CD4-positive, alpha-beta T cell (primary cell): ENCODE results near the gene PCDHA1. TPM values are rescaled to one million over a fixed set of nuclear protein-coding genes. Genes with fewer than 3 reads are reported as not detected.

Experiments
- ATAC-seq: fragments of 200-7000 bp; cut with Tn5 transposase; one replicate; pipeline ENCODE4 v1.10.0; 2022; ENCODE audit warnings: mild to moderate bottlenecking; ENCODE audit not compliant: poor library complexity
- CTCF ChIA-PET: fragments of 350-600 bp; sonication (Branson Sonifier 250); formaldehyde crosslinking; loops from one replicate; lab custom pipeline; 2021; ENCODE audit warnings: antibody characterized with exemption, inconsistent platforms; lab: Charles Lee
- POLR2A ChIA-PET: fragments of 350-600 bp; sonication (Branson Sonifier 250); formaldehyde crosslinking; loops from one replicate; lab custom pipeline; 2021; ENCODE audit warnings: antibody characterized with exemption, inconsistent platforms; lab: Charles Lee
- DNase-seq, 14 experiments: peaks; one replicate each; pipeline ENCODE4 v3.0.0-alpha.2; 2013 to 2020; ENCODE audit warnings: mixed read lengths in 2 of 14
- H3K27ac ChIP-seq, 2 donors: one replicate each; pipeline versions ENCODE4 v1.5.1 to v1.7.0; 2013; ENCODE audit warnings: low read length in 2 of 2, low read depth in 1 of 2, mild to moderate bottlenecking in 1 of 2
- H3K27me3 ChIP-seq, 2 experiments: 1 replicate in 1 of 2; 2 replicates in 1 of 2; pipeline versions ENCODE4 v1.6.1 to v1.7.0; 2013; ENCODE audit warnings: low read length in 2 of 2, control low read depth in 1 of 2, mild to moderate bottlenecking in 1 of 2, moderate library complexity in 1 of 2; ENCODE audit not compliant: insufficient read depth in 2 of 2, control insufficient read depth in 1 of 2
- H3K36me3 ChIP-seq: one replicate; pipeline ENCODE4 v1.6.1; 2013; ENCODE audit warnings: low read length, control low read depth; ENCODE audit not compliant: insufficient read depth
- H3K4me1 ChIP-seq: one replicate; pipeline ENCODE4 v1.6.1; 2013; ENCODE audit warnings: low read length, control low read depth; ENCODE audit not compliant: insufficient read depth
- H3K4me3 ChIP-seq: one replicate; pipeline ENCODE4 v1.5.1; 2013; ENCODE audit warnings: mild to moderate bottlenecking, low read length, moderate library complexity
- H3K9me3 ChIP-seq, 2 experiments: 1 replicate in 1 of 2; 2 replicates in 1 of 2; pipeline versions ENCODE4 v1.6.1 to v1.7.0; 2013; ENCODE audit warnings: low read length in 2 of 2, mild to moderate bottlenecking in 2 of 2, control low read depth in 1 of 2, moderate library complexity in 1 of 2; ENCODE audit not compliant: control insufficient read depth in 1 of 2, insufficient read depth in 1 of 2
- H3K27ac Mint-ChIP-seq: one replicate; pipeline ENCODE4 v1.8.0; 2020; ENCODE audit warnings: mixed read lengths
- H3K27me3 Mint-ChIP-seq: one replicate; pipeline ENCODE4 v1.8.0; 2021; ENCODE audit warnings: mixed read lengths
- H3K36me3 Mint-ChIP-seq: one replicate; pipeline ENCODE4 v1.8.0; 2021; ENCODE audit warnings: low read depth, mixed read lengths
- H3K4me1 Mint-ChIP-seq: one replicate; pipeline ENCODE4 v1.8.0; 2021; ENCODE audit warnings: low read depth, mixed read lengths
- H3K4me3 Mint-ChIP-seq: one replicate; pipeline ENCODE4 v1.8.0; 2020; ENCODE audit warnings: mild to moderate bottlenecking, mixed read lengths
- H3K9me3 Mint-ChIP-seq: one replicate; pipeline ENCODE4 v1.8.0; 2020; ENCODE audit warnings: mixed read lengths
- CTCF ChIP-seq: fragments of 200-600 bp; IDR thresholded peaks from one replicate; pipeline ENCODE4 v1.8.0; 2022; ENCODE audit warnings: antibody characterized with exemption, mild to moderate bottlenecking
- intact Hi-C, 2 experiments: fragments of 100-400 bp; cut with DNase I in 1 of 2; cut with micrococcal nuclease in 1 of 2; formaldehyde crosslinking; loops; one replicate each; pipeline versions ENCODE4 v1.15.1 to v1.9.0; 2023 to 2025; cut with DNase I, micrococcal nuclease
- total RNA-seq, 174 experiments: library from RNA in 2 of 174; stranded (reverse) in 2 of 174; gene quantifications; one replicate each; pipeline ENCODE4 v1.2.3 and lab custom pipeline; 2021 to 2026

Gene PCDHA1
- total RNA-seq, 2 experiments from 2014 or later = not detected

- DNase-seq (no peak), ATAC-seq (no peak)
- Mint-ChIP-seq H3K27ac (no peak overlapping the region), H3K27me3 (peaks cover 74% of the 10 kb centered on the region), H3K4me1 (no peaks in the 10 kb centered on the region), H3K9me3 (peaks cover 20% of the 10 kb centered on the region), H3K4me3 (no peak overlapping the region), H3K36me3 (peaks cover 15% of the 10 kb centered on the region)
- Histone ChIP-seq H3K27ac (no peak overlapping the region), H3K9me3 (peaks cover 23 to 29% of the 10 kb centered on the region in 2 experiments), H3K36me3 (no peaks in the 10 kb centered on the region), H3K4me1 (no peaks in the 10 kb centered on the region), H3K27me3 (peaks cover 20 to 27% of the 10 kb centered on the region in 2 experiments), H3K4me3 (no peak overlapping the region)
- no peak for TF ChIP-seq CTCF
- CTCF ChIA-PET = no interaction called here
- intact Hi-C loops = no loop called here
- POLR2A ChIA-PET = no interaction called here
These were observed 91.3 kb downstream of the PCDHA1 start for GRCh38 chr5:140877262-140877581.

- intact Hi-C loops = no loop called here
- no peak within 1 kb of the TSS for H3K4me3 ChIP-seq
- Mint-ChIP-seq H3K27me3 (peaks cover 56% of the 10 kb centered on the region), H3K4me3 (no peak within 1 kb of the TSS), H3K9me3 (peaks cover 15% of the 10 kb centered on the region), H3K27ac (no peak within 1 kb of the TSS), H3K36me3 (peaks cover 15% of the 10 kb centered on the region), H3K4me1 (no peaks in the 10 kb centered on the region)
- H3K27me3 ChIP-seq = peaks cover 13 to 14% of the 10 kb centered on the region in 2 experiments
- H3K27ac ChIP-seq = no peak within 1 kb of the TSS
- H3K9me3 ChIP-seq = peaks cover 14 to 39% of the 10 kb centered on the region in 2 experiments
- H3K4me1 ChIP-seq = no peaks in the 10 kb centered on the region
- ATAC-seq = no peak
- no peak for TF ChIP-seq CTCF
- ChIA-PET POLR2A (no interaction called here), CTCF (no interaction called here)
- no peak for DNase-seq
- H3K36me3 ChIP-seq = no peaks in the 10 kb centered on the region
These were observed 96.1 kb downstream of the PCDHA1 start, which contains the start of gene PCDHA13 for GRCh38 chr5:140881889-140882590. TSS of gene PCDHA13 (plus strand) at chr5:140882124. CDS start at chr5:140882269, 145 bp downstream.

- POLR2A ChIA-PET = no interaction called here
- CTCF ChIA-PET = no interaction called here
- Histone ChIP-seq H3K27me3 (peaks cover 13 to 14% of the 10 kb centered on the region in 2 experiments), H3K4me1 (no peaks in the 10 kb centered on the region), H3K4me3 (no peak overlapping the region), H3K27ac (no peak overlapping the region), H3K9me3 (peaks cover 14 to 34% of the 10 kb centered on the region in 2 experiments), H3K36me3 (no peaks in the 10 kb centered on the region)
- peaks cover 18% of the 10 kb centered on the region for H3K9me3 Mint-ChIP-seq
- no peaks in the 10 kb centered on the region for H3K4me1 Mint-ChIP-seq
- no peak overlapping the region for H3K27ac Mint-ChIP-seq
- peaks cover 18% of the 10 kb centered on the region for H3K36me3 Mint-ChIP-seq
- TF ChIP-seq CTCF = no peak
- ATAC-seq (no peak), DNase-seq (no peak)
- intact Hi-C loops = no loop called here
- no peak overlapping the region for H3K4me3 Mint-ChIP-seq
- H3K27me3 Mint-ChIP-seq = peaks cover 59% of the 10 kb centered on the region
These were observed 96.6 kb downstream of the PCDHA1 start for GRCh38 chr5:140882591-140882899.
